IMR-90 (cell line): ENCODE measurements around the gene ITPR2. TPM values are rescaled to one million over a fixed set of nuclear protein-coding genes. Genes with fewer than 3 reads are reported as not detected.

Experiments used
- ATAC-seq: fragments of 200-7000 bp; cut with Tn5 transposase; 2 replicates; pipeline ENCODE4 v1.9.1; 2020; ENCODE audit warnings: low read depth, mild to moderate bottlenecking, moderate library complexity
- BruUV-seq: library from RNA; stranded (reverse); fragments of 400-500 nt; replicated peaks from 2 replicates; lab custom pipeline; 2021; lab: Mats Ljungman, UMichigan
- CTCF ChIA-PET: fragments of 300-600 bp; formaldehyde crosslinking; extraction: SDS; loops from one replicate; lab custom pipeline; 2021; ENCODE audit warnings: antibody characterized with exemption; lab: Yijun Ruan, JAX
- POLR2A ChIA-PET: fragments of 300-600 bp; sonication (Branson Sonifier 250); formaldehyde crosslinking; loops from one replicate; lab custom pipeline; 2022; ENCODE audit warnings: antibody characterized with exemption; ENCODE audit not compliant: unreplicated experiment; lab: Charles Lee
- DNase-seq: peaks from one replicate; pipeline ENCODE4 v3.0.0; 2013
- H2AFZ ChIP-seq: replicated peaks from 2 replicates; pipeline ENCODE3; 2013; ENCODE audit warnings: low read length, mild to moderate bottlenecking; ENCODE audit not compliant: poor library complexity
- H2AK5ac ChIP-seq: 2 replicates; pipeline ENCODE4 v1.6.1; 2013; ENCODE audit warnings: low read depth, low read length, inconsistent platforms
- H2AK9ac ChIP-seq: replicated peaks from 2 replicates; pipeline ENCODE3; 2013; ENCODE audit warnings: mild to moderate bottlenecking, low read depth, low read length, moderate library complexity; ENCODE audit not compliant: poor library complexity
- H2BK120ac ChIP-seq: 2 replicates; pipeline ENCODE4 v1.6.1; 2013; ENCODE audit warnings: low read depth, low read length, inconsistent platforms
- H2BK15ac ChIP-seq: 3 replicates; pipeline ENCODE4 v1.6.1; 2013; ENCODE audit warnings: low read depth, low read length, inconsistent platforms
- H2BK20ac ChIP-seq: 2 replicates; pipeline ENCODE4 v1.6.1; 2013; ENCODE audit warnings: low read depth, mild to moderate bottlenecking, inconsistent platforms, low read length, moderate library complexity
- H2BK5ac ChIP-seq: 2 replicates; pipeline ENCODE4 v1.6.1; 2013; ENCODE audit warnings: mild to moderate bottlenecking, low read depth, low read length, inconsistent platforms; ENCODE audit not compliant: poor library complexity, severe bottlenecking
- H3K14ac ChIP-seq: replicated peaks from 2 replicates; pipeline ENCODE4 v1.6.1; 2013; ENCODE audit warnings: low read depth, low read length, inconsistent platforms
- H3K18ac ChIP-seq: 2 replicates; pipeline ENCODE4 v1.6.1; 2013; ENCODE audit warnings: low read depth, low read length, control low read depth
- H3K23ac ChIP-seq: 2 replicates; pipeline ENCODE4 v1.6.1; 2013; ENCODE audit warnings: low read depth, low read length, inconsistent platforms
- H3K27ac ChIP-seq: 2 replicates; pipeline ENCODE4 v1.5.1; 2013; ENCODE audit warnings: mild to moderate bottlenecking, control low read depth, low read length; ENCODE audit not compliant: insufficient read depth
- H3K27me3 ChIP-seq: 2 replicates; pipeline ENCODE4 v1.6.1; 2013; ENCODE audit warnings: low read length; ENCODE audit not compliant: control insufficient read depth, insufficient read depth
- H3K36me3 ChIP-seq: 2 replicates; pipeline ENCODE4 v1.6.1; 2013; ENCODE audit warnings: low read length, mixed read lengths; ENCODE audit not compliant: control insufficient read depth, insufficient read depth
- H3K4ac ChIP-seq: 2 replicates; pipeline ENCODE4 v1.6.1; 2013; ENCODE audit warnings: low read depth, low read length, inconsistent platforms
- H3K4me1 ChIP-seq: 2 replicates; pipeline ENCODE4 v1.6.1; 2013; ENCODE audit warnings: low read length, mixed read lengths; ENCODE audit not compliant: control insufficient read depth, insufficient read depth
- H3K4me2 ChIP-seq: 2 replicates; pipeline ENCODE4 v1.6.1; 2013; ENCODE audit warnings: low read depth, mild to moderate bottlenecking, control low read depth, low read length, moderate library complexity
- H3K4me3 ChIP-seq: 2 replicates; pipeline ENCODE4 v1.5.1; 2013; ENCODE audit warnings: low read depth, mild to moderate bottlenecking, control low read depth, low read length, moderate library complexity; ENCODE audit not compliant: insufficient read depth
- H3K56ac ChIP-seq: 2 replicates; pipeline ENCODE4 v1.6.1; 2013; ENCODE audit warnings: low read length, inconsistent platforms; ENCODE audit not compliant: insufficient read depth; ENCODE audit errors: extremely low read depth
- H3K79me1 ChIP-seq, 2 experiments: 2 replicates each; pipeline ENCODE4 v1.6.1; 2013; ENCODE audit warnings: low read length in 2 of 2, inconsistent platforms in 1 of 2, low read depth in 1 of 2
- H3K9ac ChIP-seq: 2 replicates; pipeline ENCODE4 v1.6.1; 2013; ENCODE audit warnings: low read depth, low read length, control low read depth
- H3K9me1 ChIP-seq: 2 replicates; pipeline ENCODE4 v1.6.1; 2013; ENCODE audit warnings: low read length, inconsistent platforms; ENCODE audit not compliant: insufficient read depth
- H3K9me3 ChIP-seq: 2 replicates; pipeline ENCODE4 v1.6.1; 2013; ENCODE audit warnings: low read length; ENCODE audit not compliant: control insufficient read depth, insufficient read depth
- H4K20me1 ChIP-seq: 2 replicates; pipeline ENCODE4 v1.6.1; 2013; ENCODE audit warnings: low read length, inconsistent platforms; ENCODE audit not compliant: insufficient read depth
- H4K5ac ChIP-seq: 2 replicates; pipeline ENCODE4 v1.6.1; 2013; ENCODE audit warnings: mild to moderate bottlenecking, low read depth, low read length, control low read depth
- H4K8ac ChIP-seq, 2 experiments: 2 replicates each; pipeline ENCODE4 v1.6.1; 2013; ENCODE audit warnings: low read depth in 2 of 2, low read length in 2 of 2, control low read depth in 1 of 2, inconsistent platforms in 1 of 2
- H4K91ac ChIP-seq: 2 replicates; pipeline ENCODE4 v1.6.1; 2013; ENCODE audit warnings: low read depth, low read length, inconsistent platforms; ENCODE audit not compliant: insufficient read depth
- BHLHE40 ChIP-seq: fragments of 150-350 bp; IDR thresholded peaks from 2 replicates; pipeline ENCODE4 v1.6.1; 2016; ENCODE audit warnings: mild to moderate bottlenecking, low read depth, low read length
- CEBPB ChIP-seq: IDR thresholded peaks from 2 replicates; pipeline ENCODE4 v1.6.1; 2012; ENCODE audit warnings: low read depth, low read length, improper control_type of control experiment
- CHD1 ChIP-seq: IDR thresholded peaks from 2 replicates; pipeline ENCODE4 v1.6.1; 2012; ENCODE audit warnings: low read depth, low read length, improper control_type of control experiment
- FOS ChIP-seq: fragments of 150-350 bp; IDR thresholded peaks from 2 replicates; pipeline ENCODE4 v1.6.1; 2016; ENCODE audit warnings: low read depth, low read length
- MAFK ChIP-seq: IDR thresholded peaks from 2 replicates; pipeline ENCODE4 v1.6.1; 2012; ENCODE audit warnings: low read depth, low read length, improper control_type of control experiment
- MAZ ChIP-seq: IDR thresholded peaks from 2 replicates; pipeline ENCODE4 v1.6.1; 2012; ENCODE audit warnings: low read depth, mild to moderate bottlenecking, low read length, improper control_type of control experiment, moderate library complexity, borderline replicate concordance
- MXI1 ChIP-seq: IDR thresholded peaks from 2 replicates; pipeline ENCODE4 v1.6.1; 2012; ENCODE audit warnings: low read depth, mild to moderate bottlenecking, low read length, moderate library complexity, borderline replicate concordance
- NFE2L2 ChIP-seq: fragments of 150-350 bp; IDR thresholded peaks from 2 replicates; pipeline ENCODE4 v1.6.1; 2016; ENCODE audit warnings: low read depth, mild to moderate bottlenecking, low read length
- RAD21 ChIP-seq: IDR thresholded peaks from 2 replicates; pipeline ENCODE4 v1.6.1; 2012; ENCODE audit warnings: low read length, improper control_type of control experiment
- RCOR1 ChIP-seq: IDR thresholded peaks from 2 replicates; pipeline ENCODE4 v1.6.1; 2012; ENCODE audit warnings: mild to moderate bottlenecking, low read length, improper control_type of control experiment; ENCODE audit not compliant: insufficient replicate concordance
- RFX5 ChIP-seq: IDR thresholded peaks from 2 replicates; pipeline ENCODE4 v1.8.0; 2012; ENCODE audit warnings: low read depth, mild to moderate bottlenecking, low read length, moderate library complexity
- SMC3 ChIP-seq: fragments of 150-350 bp; IDR thresholded peaks from 2 replicates; pipeline ENCODE4 v1.6.1; 2016; ENCODE audit warnings: low read depth, mild to moderate bottlenecking, antibody characterized with exemption, low read length, moderate library complexity
- WGBS, 2 experiments: methylation state at CpG; one replicate each; pipeline versions ENCODE4 v1.1.5 to v1.1.7; 2013; ENCODE audit warnings: missing lambda C conversion rate in 2 of 2; ENCODE audit not compliant: insufficient read length in 1 of 2; ENCODE audit errors: extremely low coverage in 2 of 2; 5-methylcytosine and 5-hydroxymethylcytosine counted together
- dilution Hi-C: fragments of 300-500 bp; cut with HindIII; formaldehyde crosslinking; loops from one replicate; pipeline ENCODE4 v1.14.3; 2018; ENCODE audit warnings: low sequenced_read_pairs; ENCODE audit not compliant: unreplicated experiment
- in situ Hi-C: fragments of 300-500 bp; cut with MboI; formaldehyde crosslinking; loops from 3 replicates; pipeline ENCODE4 v1.14.3; 2019; ENCODE audit warnings: low sequenced_read_pairs, inconsistent platforms, mixed read lengths
- intact Hi-C: fragments of 100-400 bp; cut with micrococcal nuclease; formaldehyde crosslinking; loops from 2 replicates; pipeline ENCODE4 v1.10.0; 2022
- polyA plus RNA-seq, 3 experiments: library from polyadenylated mRNA; depleted of rRNA; stranded (reverse); fragments of >200 nt; gene quantifications; 2 replicates each; pipeline ENCODE4 v1.2.3, GENCODE V29; 2012; ENCODE audit warnings: low replicate concordance in 1 of 3
- total RNA-seq: library from RNA; depleted of rRNA; stranded (reverse); fragments of >200 nt; gene quantifications from 2 replicates; pipeline ENCODE4 v1.2.3, GENCODE V29; 2012
- TF ChIP-seq, protein P1 (sequence below): fragments of 150-350 bp; IDR thresholded peaks from 2 replicates; pipeline ENCODE4 v1.6.1; 2017; ENCODE audit warnings: mild to moderate bottlenecking, antibody characterized with exemption, low read length, low read depth
- TF ChIP-seq, protein P2 (sequence below): fragments of 150-350 bp; IDR thresholded peaks from 2 replicates; pipeline ENCODE4 v1.6.1; 2016; ENCODE audit warnings: low read depth, mild to moderate bottlenecking, low read length, moderate library complexity, borderline replicate concordance

ITPR2 gene
- total and polyA plus RNA-seq, 2 of the 4 experiments (the other 2 are of a cell fraction), result 1.2 to 9.0 TPM

DNA sequence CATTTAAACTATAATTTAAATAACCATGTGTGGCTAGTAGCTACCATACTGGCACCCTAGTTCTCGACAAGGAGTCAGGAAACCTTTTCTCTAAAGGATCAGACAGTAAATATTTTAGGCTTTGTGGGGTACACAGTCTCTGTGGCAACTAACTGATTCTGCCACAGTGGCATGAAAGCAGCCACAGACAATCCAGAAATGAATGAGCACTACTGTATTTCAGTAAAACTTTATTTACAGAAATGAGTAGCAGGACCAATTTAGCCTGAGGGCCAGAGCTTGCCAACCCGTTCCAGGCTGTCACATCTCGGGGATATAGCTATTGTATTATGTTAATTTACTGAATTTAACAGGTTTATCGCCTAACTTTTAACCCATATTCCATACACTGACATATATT lies 278.7 kb downstream of the ITPR2 start:
- ChIA-PET POLR2A (no interaction called here), CTCF (interaction anchor here (0.6 kb wide), 1 partner anchor 13 kb away, joined by 3 read pairs; no protein-coding TSS in a partner anchor)
- WGBS, 2 experiments, result 83% methylated on average over 1 of the region's 4 CpGs; no CpG with 5 or more reads in 1 of the 2 experiments
- Histone ChIP-seq H2BK120ac (no peak overlapping the region), H2AK9ac (no peak overlapping the region), H4K91ac (no peak overlapping the region), H3K18ac (no peak overlapping the region), H3K4me3 (no peak overlapping the region), H3K23ac (no peak overlapping the region), H4K5ac (no peak overlapping the region), H3K9me1 (no peaks in the 10 kb centered on the region; the same call in 1 of the 2 replicates), H3K79me1 (no peaks in the 10 kb centered on the region), H3K14ac (no peak overlapping the region), H2AK5ac (no peak overlapping the region), H3K36me3 (no peaks in the 10 kb centered on the region; the same call in 1 of the 2 replicates), H3K4me2 (no peak overlapping the region), H3K4ac (no peak overlapping the region), H4K20me1 (no peaks in the 10 kb centered on the region), H3K9ac (no peak overlapping the region), H3K27ac (no peak overlapping the region), H2AFZ (no peak overlapping the region), H2BK15ac (no peak overlapping the region), H3K56ac (no peak overlapping the region), H2BK5ac (no peak overlapping the region), H4K8ac (no peak overlapping the region), H3K9me3 (no peaks in the 10 kb centered on the region), H3K4me1 (no peaks in the 10 kb centered on the region), H3K27me3 (no peaks in the 10 kb centered on the region), H2BK20ac (no peak overlapping the region)
- no TSS peak for BruUV-seq
- ATAC-seq (no peak), DNase-seq (no peak)
- in situ Hi-C loops, result no loop called here
- TF ChIP-seq CHD1 (no peak), MAFK (no peak), CEBPB (no peak), SMC3 (no peak), RCOR1 (no peak), NFE2L2 (no peak), RFX5 (no peak), BHLHE40 (no peak), MAZ (no peak), MXI1 (no peak), RAD21 (no peak), FOS (no peak)
- TF ChIP-seq, protein P1, sequence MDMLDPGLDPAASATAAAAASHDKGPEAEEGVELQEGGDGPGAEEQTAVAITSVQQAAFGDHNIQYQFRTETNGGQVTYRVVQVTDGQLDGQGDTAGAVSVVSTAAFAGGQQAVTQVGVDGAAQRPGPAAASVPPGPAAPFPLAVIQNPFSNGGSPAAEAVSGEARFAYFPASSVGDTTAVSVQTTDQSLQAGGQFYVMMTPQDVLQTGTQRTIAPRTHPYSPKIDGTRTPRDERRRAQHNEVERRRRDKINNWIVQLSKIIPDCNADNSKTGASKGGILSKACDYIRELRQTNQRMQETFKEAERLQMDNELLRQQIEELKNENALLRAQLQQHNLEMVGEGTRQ, result no peak
- TF ChIP-seq, protein P2, sequence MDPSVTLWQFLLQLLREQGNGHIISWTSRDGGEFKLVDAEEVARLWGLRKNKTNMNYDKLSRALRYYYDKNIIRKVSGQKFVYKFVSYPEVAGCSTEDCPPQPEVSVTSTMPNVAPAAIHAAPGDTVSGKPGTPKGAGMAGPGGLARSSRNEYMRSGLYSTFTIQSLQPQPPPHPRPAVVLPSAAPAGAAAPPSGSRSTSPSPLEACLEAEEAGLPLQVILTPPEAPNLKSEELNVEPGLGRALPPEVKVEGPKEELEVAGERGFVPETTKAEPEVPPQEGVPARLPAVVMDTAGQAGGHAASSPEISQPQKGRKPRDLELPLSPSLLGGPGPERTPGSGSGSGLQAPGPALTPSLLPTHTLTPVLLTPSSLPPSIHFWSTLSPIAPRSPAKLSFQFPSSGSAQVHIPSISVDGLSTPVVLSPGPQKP, result no peak
- intact Hi-C loops, result no loop called here
- dilution Hi-C loops, result no loop called here
